RKO (cell line): Measurements from ENCODE around the gene CA14.
"Not testable (repeated sequence)": the region's sequence is repeated elsewhere in the genome, so short reads cannot be mapped to it uniquely, and the experiment has no call there.

ENCODE experiments used
- DNase-seq: peaks from one replicate; pipeline ENCODE4 v3.0.0-alpha.2; 2016; ENCODE audit warnings: low spot score

The CA14 gene

GRCh38 chr1:150280138-150280707 lies 22.6 kb downstream of the CA14 start:
- no peak for DNase-seq

GRCh38 chr1:150281221-150281757 lies 23.7 kb downstream of the CA14 start:
- peak; percentile 81 for DNase-seq

GRCh38 chr1:150281758-150282557 lies 24.4 kb downstream of the CA14 start, which contains the start of gene CIART:
CIART (plus strand) TSS chr1:150282554; CDS start chr1:150283268, 714 bp downstream.
- DNase-seq: peak; percentile 96

- DNase-seq: no peak
These were observed 25.0 kb downstream of the CA14 start for GRCh38 chr1:150282558-150282958.

GRCh38 chr1:150283260-150283659 lies 25.7 kb downstream of the CA14 start:
- DNase-seq: no peak

- no peak for DNase-seq
These were observed 30.8 kb downstream of the CA14 start for GRCh38 chr1:150288382-150288781.

GRCh38 chr1:150288822-150289221 lies 31.2 kb downstream of the CA14 start:
- no peak for DNase-seq

- DNase-seq: peak; percentile 94
These were observed 36.1 kb downstream of the CA14 start, which contains the start of gene MRPS21 for GRCh38 chr1:150293433-150294253. MRPS21 (plus strand) TSS chr1:150293861; CDS start chr1:150294367, 506 bp downstream.

- peak; percentile 69 for DNase-seq
These were observed 37.9 kb downstream of the CA14 start for GRCh38 chr1:150295476-150295875.

- DNase-seq: no peak
These were observed 42.1 kb downstream of the CA14 start for GRCh38 chr1:150299716-150300115.

- DNase-seq: no peak
These were observed 44.8 kb downstream of the CA14 start for GRCh38 chr1:150302338-150302737.

- DNase-seq: no peak
These were observed 45.3 kb downstream of the CA14 start for GRCh38 chr1:150302902-150303301.

- DNase-seq: not testable (repeated sequence)
These were observed 51.0 kb downstream of the CA14 start for GRCh38 chr1:150308585-150308984.

GRCh38 chr1:150309758-150310508 lies 52.4 kb downstream of the CA14 start:
- DNase-seq: no peak

- DNase-seq: no peak
These were observed 54.2 kb downstream of the CA14 start for GRCh38 chr1:150311762-150312161.
